GM12878 (cell line): Measurements from ENCODE around the gene MTFMT. TPM values are rescaled to one million over a fixed set of nuclear protein-coding genes. Genes with fewer than 3 reads are reported as not detected.
"Not testable (repeated sequence)": the region's sequence is repeated elsewhere in the genome, so short reads cannot be mapped to it uniquely, and the experiment has no call there.

Experiments used
- ATAC-seq: fragments of 200-7000 bp; cut with Tn5 transposase; 3 replicates; pipeline ENCODE4 v1.9.1; 2020; ENCODE audit warnings: mild to moderate bottlenecking, moderate library complexity
- BruUV-seq: library from RNA; stranded (reverse); fragments of 400-500 nt; replicated peaks from 2 replicates; lab custom pipeline; 2021; lab: Mats Ljungman, UMichigan
- CTCF ChIA-PET: fragments of 300-600 bp; sonication (Branson Sonifier 250); formaldehyde crosslinking; extraction: SDS; loops from one replicate; lab custom pipeline; 2021; ENCODE audit warnings: inconsistent platforms; lab: Yijun Ruan, JAX
- POLR2A ChIA-PET: fragments of 350-600 bp; formaldehyde crosslinking; extraction: SDS; loops from one replicate; lab custom pipeline; 2021; ENCODE audit warnings: inconsistent platforms; lab: Charles Lee
- RAD21 ChIA-PET: fragments of 300-600 bp; sonication (Branson Sonifier 250); formaldehyde crosslinking; loops from one replicate; lab custom pipeline; 2023; ENCODE audit warnings: antibody characterized with exemption; ENCODE audit not compliant: unreplicated experiment; lab: Charles Lee
- SMC1A ChIA-PET: fragments of 300-600 bp; sonication (Branson Sonifier 250); formaldehyde crosslinking; loops from one replicate; lab custom pipeline; 2023; ENCODE audit not compliant: unreplicated experiment, uncharacterized antibody; lab: Charles Lee
- DNase-seq: peaks from one replicate; pipeline ENCODE4 v3.0.0-alpha.2; 2011; ENCODE audit warnings: low read depth, low spot score
- FAIRE-seq: peaks from 3 replicates; lab custom pipeline; 2011; peaks lifted over from hg19 to GRCh38; lab: Jason Lieb, UNC
- H2AFZ ChIP-seq: 2 replicates; pipeline ENCODE4 v1.6.0; 2011; ENCODE audit warnings: low read depth, low read length, control low read depth; ENCODE audit not compliant: control insufficient read depth
- H3K27ac ChIP-seq: 2 replicates; pipeline ENCODE4 v1.5.1; 2011; ENCODE audit warnings: control low read depth; ENCODE audit not compliant: control insufficient read depth, insufficient read depth
- H3K27me3 ChIP-seq, 2 experiments: replicated peaks in 1 of 2; 2 replicates each; pipeline versions ENCODE4 v1.6.0 to v1.6.1; 2011; ENCODE audit warnings: low read length in 1 of 2; ENCODE audit not compliant: control insufficient read depth in 2 of 2, insufficient read depth in 2 of 2
- H3K36me3 ChIP-seq, 2 experiments: 2 replicates each; pipeline ENCODE4 v1.5.1; 2011; ENCODE audit warnings: low read length in 1 of 2; ENCODE audit not compliant: control insufficient read depth in 2 of 2, insufficient read depth in 2 of 2
- H3K4me1 ChIP-seq: 2 replicates; pipeline ENCODE4 v1.6.1; 2011; ENCODE audit warnings: mild to moderate bottlenecking, low read length, moderate library complexity, mixed read lengths; ENCODE audit not compliant: control insufficient read depth, insufficient read depth
- H3K4me2 ChIP-seq: 2 replicates; pipeline ENCODE4 v1.6.0; 2011; ENCODE audit warnings: control low read depth; ENCODE audit not compliant: control insufficient read depth, insufficient read depth
- H3K4me3 ChIP-seq: fragments of 200-600 bp; sonication (generic); 2 replicates; pipeline ENCODE4 v1.5.1; 2016
- H3K79me2 ChIP-seq: 2 replicates; pipeline ENCODE4 v1.6.0; 2011; ENCODE audit warnings: low read length; ENCODE audit not compliant: control insufficient read depth, insufficient read depth
- H3K9ac ChIP-seq: 2 replicates; pipeline ENCODE4 v1.8.0; 2011; ENCODE audit warnings: low read length, control low read depth, mixed read lengths; ENCODE audit not compliant: control insufficient read depth, insufficient read depth
- H3K9me3 ChIP-seq: replicated peaks from 3 replicates; pipeline ENCODE4 v1.5.1; 2011; ENCODE audit warnings: mild to moderate bottlenecking, low read length; ENCODE audit not compliant: control insufficient read depth, insufficient read depth
- H4K20me1 ChIP-seq: 2 replicates; pipeline ENCODE4 v1.6.0; 2011; ENCODE audit not compliant: control insufficient read depth, insufficient read depth
- BACH1 ChIP-seq: fragments of 450-650 bp; IDR thresholded peaks from 2 replicates; pipeline ENCODE4 v1.6.1; 2017; ENCODE audit warnings: mild to moderate bottlenecking, borderline replicate concordance
- EED ChIP-seq: sonication (generic); IDR thresholded peaks from 2 replicates; pipeline ENCODE4 v1.6.1; 2016; ENCODE audit warnings: antibody characterized with exemption, low read depth
- NFXL1 ChIP-seq: fragments of 450-650 bp; IDR thresholded peaks from 2 replicates; pipeline ENCODE4 v1.6.1; 2017; ENCODE audit warnings: antibody characterized with exemption, mild to moderate bottlenecking, borderline replicate concordance
- PAX5 ChIP-seq: IDR thresholded peaks from 2 replicates; pipeline ENCODE4 v1.6.1; 2011; ENCODE audit warnings: low read depth, low read length, borderline replicate concordance
- SPI1 ChIP-seq: IDR thresholded peaks from 2 replicates; pipeline ENCODE4 v1.6.1; 2011; ENCODE audit warnings: low read depth, mild to moderate bottlenecking, low read length, moderate library complexity, borderline replicate concordance; ENCODE audit not compliant: insufficient read depth
- SUZ12 ChIP-seq: fragments of 200-600 bp; sonication (generic); IDR thresholded peaks from one replicate; pipeline ENCODE4 v1.6.1; 2018; ENCODE audit warnings: antibody characterized with exemption, mild to moderate bottlenecking; ENCODE audit not compliant: unreplicated experiment
- USF1 ChIP-seq: IDR thresholded peaks from 2 replicates; pipeline ENCODE4 v1.6.1; 2011; ENCODE audit warnings: borderline replicate concordance, low read depth, mild to moderate bottlenecking, moderate library complexity, mixed read lengths, low read length; ENCODE audit not compliant: insufficient read depth; ENCODE audit errors: extremely low read length
- WGBS: methylation state at CpG from one replicate; pipeline ENCODE4 v1.1.6; 2016; ENCODE audit warnings: low lambda C conversion rate; ENCODE audit not compliant: insufficient replicate concordance, insufficient coverage; ENCODE audit errors: missing lambda C conversion rate; 5-methylcytosine and 5-hydroxymethylcytosine counted together
- in situ Hi-C: fragments of 300-500 bp; cut with MboI; formaldehyde crosslinking; loops from 9 replicates; pipeline ENCODE4 v1.14.3; 2018; ENCODE audit warnings: mixed read lengths
- intact Hi-C: fragments of 100-400 bp; cut with micrococcal nuclease; formaldehyde crosslinking; loops from one replicate; pipeline ENCODE4 v1.14.2; 2022; ENCODE audit not compliant: unreplicated experiment
- polyA plus RNA-seq, 11 experiments: library from polyadenylated mRNA; depleted of rRNA in 4 of 11; unstranded in 6 of 11; stranded (reverse) in 5 of 11; fragments of >200 nt; fragmentation: Nextera tagmentation in 4 of 11; fragmentation: Illumina TruSeq in 1 of 11; extraction: Ambion mirVana in 4 of 11; extraction: Trizol in 1 of 11; gene quantifications; 1 replicate in 1 of 11; 2 replicates in 10 of 11; pipeline versions ENCODE4 v1.2.1 to v1.2.3, GENCODE V29; 2011 to 2016; ENCODE audit warnings: inconsistent platforms in 2 of 11, missing spikeins in 2 of 11, low read depth in 1 of 11
- total RNA-seq, 4 experiments: library from RNA; depleted of rRNA in 3 of 4; stranded (reverse); fragments of >200 nt in 3 of 4; fragmentation: Illumina TruSeq in 1 of 4; extraction: Trizol in 1 of 4; gene quantifications; 2 replicates each; pipeline versions ENCODE4 v1.2.1 to v1.2.3, GENCODE V29; 2013 to 2021
- TF ChIP-seq, protein P1 (sequence below): IDR thresholded peaks from 2 replicates; pipeline ENCODE4 v1.6.1; 2011; ENCODE audit warnings: low read depth, low read length, improper control_type of control experiment, borderline replicate concordance
- TF ChIP-seq, protein P2 (sequence below): IDR thresholded peaks from 2 replicates; pipeline ENCODE4 v1.6.1; 2011; ENCODE audit warnings: low read depth, mild to moderate bottlenecking, low read length, moderate library complexity, borderline replicate concordance; ENCODE audit errors: extremely low read depth

The MTFMT gene
- total and polyA plus RNA-seq, 10 of the 15 experiments (the other 5 are each of a cell fraction or from before 2014, with no cell fraction given) = 1.7 to 29.8 (median 17.4) TPM

GRCh38 chr15:65076486-65077290 lies 47.2 kb upstream of the MTFMT start, which contains the start of gene KBTBD13:
KBTBD13 (plus strand) TSS chr15:65076746; CDS start chr15:65076816, 70 bp downstream.
- Histone ChIP-seq H3K36me3 (no peaks in the 10 kb centered on the region), H2AFZ (no peak within 1 kb of the TSS), H3K9ac (no peak within 1 kb of the TSS), H3K4me3 (no peak within 1 kb of the TSS), H3K9me3 (no peaks in the 10 kb centered on the region), H4K20me1 (peaks cover 3% of the 10 kb centered on the region; the same call in 1 of the 2 replicates), H3K79me2 (no peaks in the 10 kb centered on the region), H3K27me3 (no peaks in the 10 kb centered on the region), H3K4me1 (no peaks in the 10 kb centered on the region), H3K4me2 (no peak within 1 kb of the TSS), H3K27ac (no peak within 1 kb of the TSS)
- no TSS peak for BruUV-seq
- TF ChIP-seq SPI1 = no peak
- no peak for TF ChIP-seq USF1
- no peak for TF ChIP-seq BACH1
- TF ChIP-seq PAX5 = no peak
- TF ChIP-seq NFXL1 = no peak
- TF ChIP-seq EED = no peak
- no peak for TF ChIP-seq SUZ12
- TF ChIP-seq, protein P1, sequence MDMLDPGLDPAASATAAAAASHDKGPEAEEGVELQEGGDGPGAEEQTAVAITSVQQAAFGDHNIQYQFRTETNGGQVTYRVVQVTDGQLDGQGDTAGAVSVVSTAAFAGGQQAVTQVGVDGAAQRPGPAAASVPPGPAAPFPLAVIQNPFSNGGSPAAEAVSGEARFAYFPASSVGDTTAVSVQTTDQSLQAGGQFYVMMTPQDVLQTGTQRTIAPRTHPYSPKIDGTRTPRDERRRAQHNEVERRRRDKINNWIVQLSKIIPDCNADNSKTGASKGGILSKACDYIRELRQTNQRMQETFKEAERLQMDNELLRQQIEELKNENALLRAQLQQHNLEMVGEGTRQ = no peak
- TF ChIP-seq, protein P2, sequence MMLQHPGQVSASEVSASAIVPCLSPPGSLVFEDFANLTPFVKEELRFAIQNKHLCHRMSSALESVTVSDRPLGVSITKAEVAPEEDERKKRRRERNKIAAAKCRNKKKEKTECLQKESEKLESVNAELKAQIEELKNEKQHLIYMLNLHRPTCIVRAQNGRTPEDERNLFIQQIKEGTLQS = no peak
- in situ Hi-C loops (no loop called here), intact Hi-C loops (no loop called here)
- DNase-seq = no peak
- 88% methylated on average over 41 of the region's 73 CpGs for WGBS
- SMC1A ChIA-PET = no interaction called here
- no peak for ATAC-seq
- RAD21 ChIA-PET = interaction anchor here (1.2 kb wide), 1 partner anchor 42 kb away, joined by 3 read pairs; no protein-coding TSS in a partner anchor
- POLR2A ChIA-PET = no interaction called here
- FAIRE-seq = no peak
- CTCF ChIA-PET = interaction anchor here (1.1 to 2.6 kb wide), 3 partner anchors 14 to 346 kb away, joined by 3 to 17 read pairs (median 4); no protein-coding TSS in a partner anchor

- in situ Hi-C loops, H3K27me3 ChIP-seq, BruUV-seq, H3K79me2 ChIP-seq, H3K4me2 ChIP-seq, intact Hi-C loops, H2AFZ ChIP-seq, POLR2A ChIA-PET, H3K4me1 ChIP-seq, H3K4me3 ChIP-seq, H3K27ac ChIP-seq, H3K9me3 ChIP-seq, DNase-seq, FAIRE-seq, H3K9ac ChIP-seq, SMC1A ChIA-PET, ATAC-seq, H3K36me3 ChIP-seq, H4K20me1 ChIP-seq: not testable (repeated sequence)
- RAD21 ChIA-PET = interaction anchor here (1.2 kb wide), 1 partner anchor 41 kb away, joined by 3 read pairs; no protein-coding TSS in a partner anchor
- CTCF ChIA-PET = interaction anchor here (0.8 to 2.6 kb wide), 2 partner anchors 42 kb away, joined by 3 to 17 read pairs; no protein-coding TSS in a partner anchor
- 70% methylated on average over 12 of the region's 12 CpGs for WGBS
These were observed 46.4 kb upstream of the MTFMT start for GRCh38 chr15:65075607-65076395.
